ENCODE results near the gene ALCAM.
"Not testable (repeated sequence)": the region's sequence is repeated elsewhere in the genome, so short reads cannot be mapped to it uniquely, and the experiment has no call there.

The ALCAM gene

DNA sequence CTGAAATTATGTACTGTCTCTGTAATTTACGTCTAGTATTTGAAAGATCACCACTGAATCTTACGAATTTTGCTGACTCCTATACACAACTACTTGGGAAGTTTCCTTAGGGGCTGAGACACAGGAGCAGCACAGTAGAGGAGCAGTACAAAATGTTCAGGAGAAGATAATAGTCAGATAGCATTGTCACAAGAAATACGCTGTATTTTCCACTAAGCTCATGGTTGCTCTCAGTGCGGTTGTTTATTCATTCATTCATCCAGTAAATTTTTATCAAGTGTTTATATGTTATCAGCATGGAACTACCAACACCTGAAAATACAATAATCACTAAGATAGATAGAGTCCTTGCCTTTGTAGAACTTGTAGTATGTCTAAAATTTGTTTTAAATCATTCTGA lies 34.5 kb downstream of the ALCAM start:
- Histone ChIP-seq H3K9me3 (ENCODE audit: control insufficient read depth, insufficient read depth, low read depth, low read length) (no peaks in the 10 kb centered on the region), H3K36me3 (ENCODE audit: control insufficient read depth in 2 of 2, insufficient read depth in 1 of 2, low read length in 2 of 2) (no peaks in the 10 kb centered on the region), H3K27ac (ENCODE audit: extremely low read depth, low read depth, low read length) (no peak overlapping the region), H3K4me1 (ENCODE audit: control insufficient read depth, insufficient read depth, low read length) (no peaks in the 10 kb centered on the region), H3K4me3 (ENCODE audit: low read depth, low read length) (no peak overlapping the region)
- TF ChIP-seq ZNF704 (tag by site-specific recombination; IDR thresholded peaks at IDR 0.05): no peak
- TF ChIP-seq ZNF830 (tag by site-specific recombination; IDR thresholded peaks at IDR 0.05; ENCODE audit: low read depth): no peak
- TF ChIP-seq ZNF660 (tag by site-specific recombination; IDR thresholded peaks at IDR 0.05): no peak
- no peak for TF ChIP-seq ZNF2 (tag by site-specific recombination; IDR thresholded peaks at IDR 0.05)
- no peak for TF ChIP-seq SCRT2 (tag by site-specific recombination; IDR thresholded peaks at IDR 0.05)
- no peak for TF ChIP-seq ZNF621 (tag by site-specific recombination; IDR thresholded peaks at IDR 0.05)
- no peak for TF ChIP-seq HOXA7 (CRISPR knock-in tag; IDR thresholded peaks at IDR 0.05; ENCODE audit: borderline replicate concordance)
- TF ChIP-seq SP3 (tag by site-specific recombination; IDR thresholded peaks at IDR 0.05): no peak
- POLR2A ChIA-PET: interaction anchor here (0.6 kb wide), 1 partner anchor 23 kb away, joined by 3 read pairs; no protein-coding TSS in a partner anchor
- CTCF ChIA-PET: no interaction called here

GRCh38 chr3:105401691-105402149 lies 35.0 kb downstream of the ALCAM start:
- Histone ChIP-seq H3K27ac (ENCODE audit: extremely low read depth, low read depth, low read length) (no peak overlapping the region), H3K36me3 (ENCODE audit: control insufficient read depth in 2 of 2, insufficient read depth in 1 of 2, low read length in 2 of 2) (no peaks in the 10 kb centered on the region), H3K4me3 (ENCODE audit: low read depth, low read length) (no peak overlapping the region), H3K9me3 (ENCODE audit: control insufficient read depth, insufficient read depth, low read depth, low read length) (no peaks in the 10 kb centered on the region), H3K4me1 (ENCODE audit: control insufficient read depth, insufficient read depth, low read length) (no peaks in the 10 kb centered on the region)
- ChIA-PET CTCF (no interaction called here), POLR2A (no interaction called here)
- TF ChIP-seq HOXC10 (CRISPR knock-in tag; IDR thresholded peaks at IDR 0.05): no peak
- TF ChIP-seq ZNF423 (tag by site-specific recombination; IDR thresholded peaks at IDR 0.05): no peak
- no peak for TF ChIP-seq ZNF248 (tag by site-specific recombination; IDR thresholded peaks at IDR 0.05)

DNA sequence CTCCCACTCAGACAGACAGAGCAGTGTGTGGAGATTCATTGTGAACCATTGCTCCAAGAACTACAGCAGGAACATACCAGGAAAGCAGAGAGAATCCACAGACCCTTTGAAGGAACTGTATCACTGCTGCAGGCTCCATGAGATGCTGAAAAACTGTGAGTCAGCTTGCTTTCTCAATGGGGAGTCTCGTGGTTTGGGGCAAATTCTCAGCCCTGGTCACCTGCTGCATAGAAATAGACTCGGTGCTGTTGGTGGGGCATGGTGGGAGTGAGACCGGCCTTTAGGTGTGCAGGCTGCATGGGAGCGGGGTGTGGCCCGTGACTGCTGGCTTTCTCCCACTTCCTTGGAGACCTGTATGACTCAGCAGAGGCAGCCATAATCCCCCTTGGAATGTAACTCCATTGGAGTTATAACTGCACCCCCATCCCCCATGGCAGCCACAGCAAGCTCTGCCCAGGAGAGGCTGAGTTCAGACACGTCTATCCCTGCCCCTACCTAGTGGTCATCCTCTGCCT lies 35.6 kb downstream of the ALCAM start:
- Histone ChIP-seq H3K4me3 (ENCODE audit: low read depth, low read length) (no peak overlapping the region), H3K27ac (ENCODE audit: extremely low read depth, low read depth, low read length) (no peak overlapping the region), H3K4me1 (ENCODE audit: control insufficient read depth, insufficient read depth, low read length) (no peaks in the 10 kb centered on the region), H3K36me3 (ENCODE audit: control insufficient read depth in 2 of 2, insufficient read depth in 1 of 2, low read length in 2 of 2) (no peaks in the 10 kb centered on the region), H3K9me3 (ENCODE audit: control insufficient read depth, insufficient read depth, low read depth, low read length) (no peaks in the 10 kb centered on the region)
- CTCF ChIA-PET: no interaction called here
- TF ChIP-seq BCL11B (tag by site-specific recombination; IDR thresholded peaks at IDR 0.05; ENCODE audit: low read depth): no peak
- POLR2A ChIA-PET: no interaction called here

GRCh38 chr3:105403034-105403433 lies 36.3 kb downstream of the ALCAM start:
- H3K36me3 ChIP-seq (ENCODE audit: control insufficient read depth in 2 of 2, insufficient read depth in 1 of 2, low read length in 2 of 2); POLR2A ChIA-PET; H3K4me3 ChIP-seq (ENCODE audit: low read depth, low read length); H3K27ac ChIP-seq (ENCODE audit: extremely low read depth, low read depth, low read length); H3K4me1 ChIP-seq (ENCODE audit: control insufficient read depth, insufficient read depth, low read length); H3K9me3 ChIP-seq (ENCODE audit: control insufficient read depth, insufficient read depth, low read depth, low read length); CTCF ChIA-PET: not testable (repeated sequence)

- Histone ChIP-seq H3K4me1 (ENCODE audit: control insufficient read depth, insufficient read depth, low read length) (no peaks in the 10 kb centered on the region), H3K9me3 (ENCODE audit: control insufficient read depth, insufficient read depth, low read depth, low read length) (no peaks in the 10 kb centered on the region), H3K36me3 (ENCODE audit: control insufficient read depth in 2 of 2, insufficient read depth in 1 of 2, low read length in 2 of 2) (no peaks in the 10 kb centered on the region), H3K4me3 (ENCODE audit: low read depth, low read length) (no peak overlapping the region), H3K27ac (ENCODE audit: extremely low read depth, low read depth, low read length) (no peak overlapping the region)
- ChIA-PET POLR2A (no interaction called here), CTCF (interaction anchor here (1.0 kb wide), 1 partner anchor 11 kb away, joined by 3 read pairs; no protein-coding TSS in a partner anchor)
- no peak for TF ChIP-seq ZNF521 (tag by site-specific recombination; IDR thresholded peaks at IDR 0.05)
- no peak for TF ChIP-seq KLF9 (tag by site-specific recombination; IDR thresholded peaks at IDR 0.05; ENCODE audit: low read depth)
- no peak for TF ChIP-seq ZNF624 (tag by site-specific recombination; IDR thresholded peaks at IDR 0.05)
- TF ChIP-seq ZNF660 (tag by site-specific recombination; IDR thresholded peaks at IDR 0.05): no peak
- TF ChIP-seq ZSCAN4 (tag by site-specific recombination; IDR thresholded peaks at IDR 0.05): no peak
- TF ChIP-seq MEIS1 (CRISPR knock-in tag; IDR thresholded peaks at IDR 0.05; ENCODE audit: borderline replicate concordance): no peak
- no peak for TF ChIP-seq ZFP37 (tag by site-specific recombination; IDR thresholded peaks at IDR 0.05)
These were observed 39.6 kb downstream of the ALCAM start for GRCh38 chr3:105406268-105406667.

Measured in HEK293 (cell line).